ENCODE results near the gene IRF2.

DNA sequence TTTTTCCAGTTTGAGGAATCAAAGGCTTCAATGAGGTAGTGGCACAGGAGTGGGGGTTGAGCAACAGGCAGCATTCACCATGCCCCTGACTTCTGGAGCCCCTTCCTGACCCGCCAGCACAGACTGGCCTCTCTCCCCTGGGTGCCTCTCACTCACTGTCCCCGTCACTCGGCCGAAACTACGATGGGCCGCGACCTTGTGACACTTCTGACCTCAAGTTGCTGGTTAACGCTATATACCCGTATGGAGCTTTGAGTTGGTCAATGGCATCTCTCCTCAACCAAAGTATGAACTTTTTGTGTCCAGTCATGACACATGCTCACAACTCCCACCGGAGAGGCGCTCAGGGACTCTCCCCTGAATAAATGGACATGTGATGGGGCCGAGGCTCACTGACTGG, 72.1 kb downstream of the IRF2 start:
- TF ChIP-seq RARB (CRISPR knock-in tag; IDR thresholded peaks at IDR 0.05) = no peak
- TF ChIP-seq ESRRG (CRISPR knock-in tag; IDR thresholded peaks at IDR 0.05) = no peak
